ENCODE measurements around the gene SHROOM1.

Gene SHROOM1

GRCh38 chr5:132775476-132775961 is 54.9 kb downstream of the SHROOM1 start:
- no peak for DNase-seq

GRCh38 chr5:132774896-132775295 is 55.6 kb downstream of the SHROOM1 start:
- no peak for DNase-seq

- DNase-seq, result no peak
These were observed 56.0 kb downstream of the SHROOM1 start for GRCh38 chr5:132774406-132774805.

GRCh38 chr5:132773601-132774355 is 56.7 kb downstream of the SHROOM1 start:
- DNase-seq, result no peak

- no peak for DNase-seq
These were observed 57.3 kb downstream of the SHROOM1 start for GRCh38 chr5:132773114-132773513.

- DNase-seq, result no peak
These were observed 58.0 kb downstream of the SHROOM1 start for GRCh38 chr5:132772291-132773070.

All from inflammatory macrophage (primary cell).